ENCODE measurements around the gene ELMO2. TPM values are rescaled to one million over a fixed set of nuclear protein-coding genes. Genes with fewer than 3 reads are reported as not detected.
A peak's percentile ranks its signal among the peaks of the same experiment; 100 is the strongest.

The ELMO2 gene
- polyA plus RNA-seq, 2 donors = 25.3 to 31.1 TPM

GRCh38 chr20:46408281-46408731 is 1.9 kb upstream of the ELMO2 start:
- Histone ChIP-seq H3K27me3 (ENCODE audit: control insufficient read depth in 1 of 2, insufficient read depth in 2 of 2, low read length in 2 of 2) (no peaks in the 10 kb centered on the region), H3K4me3 (ENCODE audit: low read depth in 1 of 2, low read length in 2 of 2) (no peak overlapping the region), H3K36me3 (ENCODE audit: control insufficient read depth in 2 of 2, insufficient read depth in 2 of 2, low read length in 1 of 2) (peaks cover 0 to 2% of the 10 kb centered on the region in 2 donors), H3K27ac (ENCODE audit: low read depth in 2 of 2, low read length in 1 of 2) (no peak overlapping the region), H3K9me3 (ENCODE audit: control insufficient read depth in 2 of 2, insufficient read depth in 1 of 2, low read depth in 1 of 2, low read length in 1 of 2) (no peaks in the 10 kb centered on the region), H3K4me1 (ENCODE audit: control insufficient read depth in 2 of 2, insufficient read depth in 2 of 2, low read length in 1 of 2) (peaks cover 2 to 10% of the 10 kb centered on the region in 2 donors)
- WGBS, 2 donors = 55 to 69% methylated on average over 5 of the region's 5 CpGs

- Histone ChIP-seq H3K36me3 (ENCODE audit: control insufficient read depth in 2 of 2, insufficient read depth in 2 of 2, low read length in 1 of 2) (peaks cover 0 to 2% of the 10 kb centered on the region in 2 donors), H3K4me1 (ENCODE audit: control insufficient read depth in 2 of 2, insufficient read depth in 2 of 2, low read length in 1 of 2) (peaks cover 2 to 10% of the 10 kb centered on the region in 2 donors), H3K27me3 (ENCODE audit: control insufficient read depth in 1 of 2, insufficient read depth in 2 of 2, low read length in 2 of 2) (no peaks in the 10 kb centered on the region), H3K27ac (ENCODE audit: low read depth in 2 of 2, low read length in 1 of 2) (no peak overlapping the region), H3K9me3 (ENCODE audit: control insufficient read depth in 2 of 2, insufficient read depth in 1 of 2, low read depth in 1 of 2, low read length in 1 of 2) (no peaks in the 10 kb centered on the region), H3K4me3 (ENCODE audit: low read depth in 1 of 2, low read length in 2 of 2) (no peak overlapping the region)
- WGBS, 2 donors = 62 to 63% methylated on average over 4 of the region's 4 CpGs
Observed at GRCh38 chr20:46407671-46407996, 1.2 kb upstream of the ELMO2 start.

- Histone ChIP-seq H3K27ac (ENCODE audit: low read depth in 2 of 2, low read length in 1 of 2) (peak overlapping the region; percentile 77 to 85), H3K36me3 (ENCODE audit: control insufficient read depth in 2 of 2, insufficient read depth in 2 of 2, low read length in 1 of 2) (peaks cover 0 to 2% of the 10 kb centered on the region in 2 donors), H3K4me3 (ENCODE audit: low read depth in 1 of 2, low read length in 2 of 2) (peak overlapping the region; percentile 59 to 93), H3K9me3 (ENCODE audit: control insufficient read depth in 2 of 2, insufficient read depth in 1 of 2, low read depth in 1 of 2, low read length in 1 of 2) (no peaks in the 10 kb centered on the region), H3K4me1 (ENCODE audit: control insufficient read depth in 2 of 2, insufficient read depth in 2 of 2, low read length in 1 of 2) (peaks cover 3 to 10% of the 10 kb centered on the region in 2 donors), H3K27me3 (ENCODE audit: control insufficient read depth in 1 of 2, insufficient read depth in 2 of 2, low read length in 2 of 2) (no peaks in the 10 kb centered on the region)
- WGBS, 2 donors = 13% methylated on average over 26 of the region's 26 CpGs
Observed at GRCh38 chr20:46406986-46407670, 713 bp upstream of the ELMO2 start.

- Histone ChIP-seq H3K4me3 (ENCODE audit: low read depth in 1 of 2, low read length in 2 of 2) (no peak overlapping the region), H3K36me3 (ENCODE audit: control insufficient read depth in 2 of 2, insufficient read depth in 2 of 2, low read length in 1 of 2) (peaks cover 2 to 5% of the 10 kb centered on the region in 2 donors), H3K9me3 (ENCODE audit: control insufficient read depth in 2 of 2, insufficient read depth in 1 of 2, low read depth in 1 of 2, low read length in 1 of 2) (no peaks in the 10 kb centered on the region), H3K27ac (ENCODE audit: low read depth in 2 of 2, low read length in 1 of 2) (peak overlapping the region; percentile 31 to 84), H3K4me1 (ENCODE audit: control insufficient read depth in 2 of 2, insufficient read depth in 2 of 2, low read length in 1 of 2) (peaks cover 4 to 21% of the 10 kb centered on the region in 2 donors), H3K27me3 (ENCODE audit: control insufficient read depth in 1 of 2, insufficient read depth in 2 of 2, low read length in 2 of 2) (no peaks in the 10 kb centered on the region)
- 40 to 42% methylated on average over 2 of the region's 2 CpGs for WGBS, 2 donors
Observed at GRCh38 chr20:46402331-46402811, 4.0 kb downstream of the ELMO2 start.

GRCh38 chr20:46401478-46401860 is 4.9 kb downstream of the ELMO2 start:
- Histone ChIP-seq H3K27me3 (ENCODE audit: control insufficient read depth in 1 of 2, insufficient read depth in 2 of 2, low read length in 2 of 2) (no peaks in the 10 kb centered on the region), H3K4me3 (ENCODE audit: low read depth in 1 of 2, low read length in 2 of 2) (no peak overlapping the region), H3K36me3 (ENCODE audit: control insufficient read depth in 2 of 2, insufficient read depth in 2 of 2, low read length in 1 of 2) (peaks cover 2 to 5% of the 10 kb centered on the region in 2 donors), H3K4me1 (ENCODE audit: control insufficient read depth in 2 of 2, insufficient read depth in 2 of 2, low read length in 1 of 2) (peaks cover 4 to 19% of the 10 kb centered on the region in 2 donors), H3K27ac (ENCODE audit: low read depth in 2 of 2, low read length in 1 of 2) (peak overlapping the region; percentile 53 to 70), H3K9me3 (ENCODE audit: control insufficient read depth in 2 of 2, insufficient read depth in 1 of 2, low read depth in 1 of 2, low read length in 1 of 2) (no peaks in the 10 kb centered on the region)
- WGBS, 2 donors = 47 to 62% methylated on average over 2 of the region's 2 CpGs

- H3K27ac ChIP-seq (ENCODE audit: low read depth in 2 of 2, low read length in 1 of 2) = peak overlapping the region; percentile 53 to 70
- no peak overlapping the region for H3K4me3 ChIP-seq (ENCODE audit: low read depth in 1 of 2, low read length in 2 of 2)
- WGBS, 2 donors = 29% methylated on average over 6 of the region's 6 CpGs
- peaks cover 4 to 19% of the 10 kb centered on the region in 2 donors for H3K4me1 ChIP-seq (ENCODE audit: control insufficient read depth in 2 of 2, insufficient read depth in 2 of 2, low read length in 1 of 2)
- H3K27me3 ChIP-seq (ENCODE audit: control insufficient read depth in 1 of 2, insufficient read depth in 2 of 2, low read length in 2 of 2) = no peaks in the 10 kb centered on the region
- peaks cover 2 to 5% of the 10 kb centered on the region in 2 donors for H3K36me3 ChIP-seq (ENCODE audit: control insufficient read depth in 2 of 2, insufficient read depth in 2 of 2, low read length in 1 of 2)
- H3K9me3 ChIP-seq (ENCODE audit: control insufficient read depth in 2 of 2, insufficient read depth in 1 of 2, low read depth in 1 of 2, low read length in 1 of 2) = no peaks in the 10 kb centered on the region
Observed at GRCh38 chr20:46400828-46401477, 5.5 kb downstream of the ELMO2 start.

- Histone ChIP-seq H3K36me3 (ENCODE audit: control insufficient read depth in 2 of 2, insufficient read depth in 2 of 2, low read length in 1 of 2) (peaks cover 4 to 5% of the 10 kb centered on the region in 2 donors), H3K9me3 (ENCODE audit: control insufficient read depth in 2 of 2, insufficient read depth in 1 of 2, low read depth in 1 of 2, low read length in 1 of 2) (no peaks in the 10 kb centered on the region), H3K27me3 (ENCODE audit: control insufficient read depth in 1 of 2, insufficient read depth in 2 of 2, low read length in 2 of 2) (no peaks in the 10 kb centered on the region), H3K27ac (ENCODE audit: low read depth in 2 of 2, low read length in 1 of 2) (peak overlapping the region in 1 of 2 donors; percentile 70), H3K4me3 (ENCODE audit: low read depth in 1 of 2, low read length in 2 of 2) (no peak overlapping the region), H3K4me1 (ENCODE audit: control insufficient read depth in 2 of 2, insufficient read depth in 2 of 2, low read length in 1 of 2) (peaks cover 3 to 21% of the 10 kb centered on the region in 2 donors)
- 31 to 41% methylated on average over 4 of the region's 4 CpGs for WGBS, 2 donors
Observed at GRCh38 chr20:46400253-46400652, 6.2 kb downstream of the ELMO2 start.

GRCh38 chr20:46399401-46399800 is 7.0 kb downstream of the ELMO2 start:
- 52 to 61% methylated on average over 3 of the region's 3 CpGs for WGBS, 2 donors
- Histone ChIP-seq H3K4me1 (ENCODE audit: control insufficient read depth in 2 of 2, insufficient read depth in 2 of 2, low read length in 1 of 2) (peaks cover 6 to 21% of the 10 kb centered on the region in 2 donors), H3K36me3 (ENCODE audit: control insufficient read depth in 2 of 2, insufficient read depth in 2 of 2, low read length in 1 of 2) (peaks cover 4 to 5% of the 10 kb centered on the region in 2 donors), H3K27ac (ENCODE audit: low read depth in 2 of 2, low read length in 1 of 2) (peak overlapping the region; percentile 52 to 70), H3K27me3 (ENCODE audit: control insufficient read depth in 1 of 2, insufficient read depth in 2 of 2, low read length in 2 of 2) (no peaks in the 10 kb centered on the region), H3K9me3 (ENCODE audit: control insufficient read depth in 2 of 2, insufficient read depth in 1 of 2, low read depth in 1 of 2, low read length in 1 of 2) (no peaks in the 10 kb centered on the region), H3K4me3 (ENCODE audit: low read depth in 1 of 2, low read length in 2 of 2) (no peak overlapping the region)

GRCh38 chr20:46398963-46399362 is 7.5 kb downstream of the ELMO2 start:
- 81 to 86% methylated on average over 3 of the region's 3 CpGs for WGBS, 2 donors
- Histone ChIP-seq H3K4me1 (ENCODE audit: control insufficient read depth in 2 of 2, insufficient read depth in 2 of 2, low read length in 1 of 2) (peaks cover 6 to 19% of the 10 kb centered on the region in 2 donors), H3K36me3 (ENCODE audit: control insufficient read depth in 2 of 2, insufficient read depth in 2 of 2, low read length in 1 of 2) (peaks cover 8% of the 10 kb centered on the region in 2 donors), H3K27ac (ENCODE audit: low read depth in 2 of 2, low read length in 1 of 2) (peak overlapping the region; percentile 30 to 59), H3K27me3 (ENCODE audit: control insufficient read depth in 1 of 2, insufficient read depth in 2 of 2, low read length in 2 of 2) (no peaks in the 10 kb centered on the region), H3K4me3 (ENCODE audit: low read depth in 1 of 2, low read length in 2 of 2) (no peak overlapping the region), H3K9me3 (ENCODE audit: control insufficient read depth in 2 of 2, insufficient read depth in 1 of 2, low read depth in 1 of 2, low read length in 1 of 2) (no peaks in the 10 kb centered on the region)
